NT2/D1 (cell line): ENCODE data around the gene NAALADL2.

Experiments
- YY1 ChIP-seq: IDR thresholded peaks from 2 replicates; pipeline ENCODE4 v1.6.1; 2011; ENCODE audit not compliant: insufficient read length, insufficient read depth
- ZNF274 ChIP-seq: IDR thresholded peaks from 2 replicates; pipeline ENCODE4 v1.6.1; 2011; ENCODE audit warnings: mild to moderate bottlenecking, low read depth, low read length

- TF ChIP-seq YY1 = no peak
- TF ChIP-seq ZNF274 = no peak
Observed at GRCh38 chr3:175692256-175692655, 833.1 kb downstream of the NAALADL2 start.
